GM18511 (cell line): ENCODE results near the gene MECR.
"Not testable (repeated sequence)": the region's sequence is repeated elsewhere in the genome, so short reads cannot be mapped to it uniquely, and the experiment has no call there.

Experiments used
- ATAC-seq: cut with Tn5 transposase; IDR thresholded peaks from one replicate; pipeline ENCODE4 v1.9.1; 2021; ENCODE audit warnings: mild to moderate bottlenecking, moderate library complexity; ENCODE audit not compliant: unreplicated experiment

Gene MECR

DNA sequence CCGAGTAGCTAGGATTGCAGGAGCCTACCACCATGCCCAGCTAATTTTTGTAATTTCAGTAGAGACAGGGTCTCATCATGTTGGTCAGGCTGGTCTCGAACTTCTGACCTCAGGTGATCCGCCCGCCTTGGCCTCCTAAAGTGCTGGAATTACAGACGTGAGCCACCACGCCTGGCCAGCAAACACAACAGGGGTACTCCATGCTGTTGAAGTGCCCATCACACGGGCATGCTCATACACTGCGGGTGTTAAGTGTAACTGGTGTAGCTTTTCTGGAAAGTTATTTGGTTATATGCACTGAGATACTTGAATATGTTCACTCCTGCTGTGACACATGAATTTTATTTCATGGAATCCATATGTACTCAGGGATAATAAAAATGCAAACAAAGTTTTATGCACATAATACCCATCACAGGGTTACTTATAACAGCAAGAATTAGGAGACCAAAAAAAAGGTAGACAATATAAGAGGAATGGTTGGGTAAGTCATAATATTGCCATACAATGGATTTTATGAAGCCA lies 58.3 kb downstream of the MECR start:
- ATAC-seq, result no peak

- ATAC-seq, result no peak
Measured at GRCh38 chr1:29171521-29171920, 59.2 kb downstream of the MECR start.

GRCh38 chr1:29171089-29171488 lies 59.6 kb downstream of the MECR start:
- no peak for ATAC-seq

GRCh38 chr1:29169976-29170375 lies 60.8 kb downstream of the MECR start:
- no peak for ATAC-seq

- ATAC-seq, result no peak
Measured at GRCh38 chr1:29167904-29168303, 62.8 kb downstream of the MECR start.

DNA sequence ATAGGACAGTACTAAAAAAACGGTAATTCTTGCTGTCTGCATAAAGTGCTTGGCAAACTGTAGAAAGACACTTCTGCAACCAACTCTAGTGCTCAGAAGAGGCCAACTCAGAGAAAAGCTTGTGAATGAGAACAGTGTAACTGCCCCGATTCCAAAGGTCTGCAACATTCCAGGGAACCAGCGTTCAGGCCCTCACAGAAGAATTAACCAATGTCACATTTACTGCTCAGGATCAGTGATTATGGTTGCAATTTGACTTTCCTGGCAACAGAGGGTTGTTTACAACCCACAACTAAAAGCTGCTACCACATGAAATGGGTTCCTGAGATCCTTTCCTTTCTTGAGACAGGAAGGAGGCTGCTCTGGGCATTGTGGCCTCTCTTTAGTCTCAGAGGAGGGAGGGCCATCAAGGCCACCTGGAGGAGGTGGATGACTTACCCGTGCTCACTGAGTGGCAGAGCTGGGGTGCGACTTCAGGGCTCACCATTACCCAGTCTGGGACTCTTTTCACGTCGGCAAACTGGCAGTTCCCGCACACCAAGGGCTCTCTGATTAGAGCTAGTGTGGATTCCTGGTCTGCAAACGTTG lies 64.3 kb downstream of the MECR start:
- no peak for ATAC-seq

- no peak for ATAC-seq
Measured at GRCh38 chr1:29164588-29164987, 66.1 kb downstream of the MECR start.

DNA sequence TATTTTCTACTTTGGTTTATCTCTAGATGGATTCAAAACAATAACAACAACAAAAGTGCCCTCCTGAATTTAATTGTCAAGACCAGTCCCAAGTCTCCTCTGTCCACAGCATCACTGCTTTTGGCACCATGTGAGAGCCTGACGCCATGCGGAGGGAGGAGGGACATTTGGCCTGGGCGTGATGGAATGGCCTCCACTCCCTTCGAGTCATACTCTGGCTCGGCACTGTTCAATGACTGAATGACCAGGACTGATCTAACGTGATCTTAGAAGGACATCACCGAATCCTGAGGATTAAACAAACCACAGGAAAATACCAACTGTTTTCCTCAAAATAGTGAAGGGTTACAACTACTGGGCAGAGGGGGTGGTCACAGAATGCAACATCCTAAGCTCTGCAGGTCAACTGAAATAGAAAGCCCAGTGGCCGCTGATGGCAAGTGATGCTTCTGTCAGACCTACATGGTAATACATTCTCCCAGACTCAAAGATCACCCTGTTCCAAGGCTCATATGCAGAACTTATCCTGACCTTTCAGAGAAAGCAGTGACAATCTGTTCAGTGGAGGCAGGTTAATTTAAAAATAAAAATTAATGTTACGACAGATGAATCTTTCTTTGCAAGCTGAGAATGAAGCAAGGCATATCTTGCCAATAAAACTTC lies 68.1 kb downstream of the MECR start:
- ATAC-seq, result no peak

DNA sequence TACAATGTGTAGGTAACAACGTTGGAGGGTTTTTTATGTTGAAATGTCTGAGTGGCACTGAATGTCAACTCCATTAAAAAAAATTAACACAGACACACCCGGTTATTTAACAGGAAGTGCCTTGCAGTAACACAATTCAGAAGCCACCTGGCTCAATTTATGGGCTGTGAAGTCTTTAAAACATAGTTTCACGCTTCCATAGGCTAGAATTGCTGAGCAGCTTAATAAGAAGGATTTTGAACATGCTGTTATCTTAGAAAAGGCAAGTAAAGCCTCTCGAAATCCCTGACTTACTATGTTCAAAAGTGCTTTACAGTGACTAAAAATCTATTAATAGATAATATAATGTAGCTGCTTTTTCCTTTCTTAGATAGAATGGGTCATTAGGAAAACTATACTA lies 68.7 kb downstream of the MECR start:
- ATAC-seq, result no peak

- no peak for ATAC-seq
Measured at GRCh38 chr1:29159773-29160172, 71.0 kb downstream of the MECR start.

GRCh38 chr1:29157269-29157601 lies 73.5 kb downstream of the MECR start:
- no peak for ATAC-seq

- ATAC-seq, result no peak
Measured at GRCh38 chr1:29156543-29157268, 74.0 kb downstream of the MECR start.

- no peak for ATAC-seq
Measured at GRCh38 chr1:29152046-29152805, 78.5 kb downstream of the MECR start.

GRCh38 chr1:29150346-29150745 lies 80.4 kb downstream of the MECR start:
- ATAC-seq, result not testable (repeated sequence)

- no peak for ATAC-seq
Measured at GRCh38 chr1:29148656-29149491, 81.9 kb downstream of the MECR start.

- ATAC-seq, result no peak
Measured at GRCh38 chr1:29145739-29146437, 84.8 kb downstream of the MECR start.

DNA sequence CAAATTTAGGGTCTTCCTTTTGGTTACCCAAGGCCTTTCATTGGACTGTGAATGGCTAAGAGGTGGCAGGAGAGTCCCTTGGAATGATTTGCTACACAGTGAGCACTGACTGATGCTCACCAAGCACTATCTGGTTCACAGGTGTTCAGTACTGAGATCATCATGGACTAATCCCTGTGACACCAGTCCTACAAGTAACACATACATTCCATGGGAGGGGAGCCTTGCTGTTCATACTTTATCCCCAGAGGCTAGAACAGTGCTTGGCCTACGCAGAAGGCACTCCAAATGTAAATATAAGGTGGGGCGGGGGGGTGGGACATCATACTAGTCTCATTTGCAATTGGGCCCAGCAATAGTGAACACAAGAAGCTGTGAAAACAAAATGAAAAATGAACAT lies 86.6 kb downstream of the MECR start:
- ATAC-seq, result no peak

- no peak for ATAC-seq
Measured at GRCh38 chr1:29142714-29143113, 88.0 kb downstream of the MECR start.
